ENCODE measurements around the gene TMEM240. TPM values are rescaled to one million over a fixed set of nuclear protein-coding genes. Genes with fewer than 3 reads are reported as not detected.

Gene TMEM240
- total and polyA plus RNA-seq, 2 of the 8 experiments (the other 6 are each of a cell fraction or from before 2014, with no cell fraction given) = 3.6 to 5.7 TPM

DNA sequence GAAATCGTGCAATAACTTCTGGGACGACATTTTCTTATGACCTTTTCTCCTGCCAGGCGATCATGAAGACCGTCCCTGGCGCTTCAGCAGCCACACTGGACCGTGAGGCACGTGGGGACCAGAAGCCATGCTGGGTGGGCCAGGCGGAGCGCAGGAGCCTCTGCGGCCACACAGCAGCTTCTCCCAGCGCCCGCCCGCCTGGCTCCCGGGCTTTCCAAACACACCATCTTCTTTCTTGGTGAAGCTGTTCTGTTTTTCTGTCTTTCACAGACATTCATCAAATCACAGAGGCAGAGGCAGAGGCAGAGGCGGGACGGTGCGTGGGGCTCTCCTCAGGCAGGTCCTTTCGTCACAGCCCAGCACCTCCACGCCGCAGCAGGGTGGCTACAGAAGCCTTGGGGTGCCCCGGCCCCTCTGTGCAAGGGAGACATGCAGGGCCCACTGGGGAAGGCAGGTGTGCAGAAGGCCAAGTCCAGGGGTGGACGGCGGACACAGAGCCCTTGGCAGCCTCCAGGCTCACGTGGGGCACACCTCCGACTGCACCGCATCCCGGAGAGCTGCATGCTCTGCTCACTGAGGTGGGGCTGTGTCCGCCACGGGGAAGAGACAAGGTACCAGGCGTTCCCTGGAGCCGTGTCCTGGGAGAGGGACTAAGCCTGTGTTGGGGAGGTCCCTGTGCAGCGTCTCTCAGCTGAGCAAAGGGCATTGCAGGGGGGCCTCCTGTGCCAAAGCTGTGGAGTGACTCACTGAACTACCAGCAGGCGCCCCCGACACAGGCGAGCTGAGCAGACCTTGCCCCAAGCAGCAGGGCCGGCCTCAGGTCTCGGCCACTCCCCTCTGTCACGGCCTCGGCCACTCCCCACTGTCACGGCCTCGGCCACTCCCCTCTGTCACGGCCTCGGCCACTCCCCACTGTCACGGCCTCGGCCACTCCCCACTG is 2.6 kb upstream of the TMEM240 start:
- H2BK20ac ChIP-seq (ENCODE audit: low read length) = no peak overlapping the region
- H2BK5ac ChIP-seq (ENCODE audit: low read depth, low read length) = no peak overlapping the region
- no peaks in the 10 kb centered on the region for H3K9me3 ChIP-seq (ENCODE audit: insufficient read depth in 2 of 2, low read depth in 1 of 2, low read length in 1 of 2)
- H3K79me1 ChIP-seq (ENCODE audit: low read depth, low read length) = peaks cover 7% of the 10 kb centered on the region
- POLR2A ChIA-PET (ENCODE audit: partially characterized antibody) = interaction anchor here (0.7 to 23.0 kb wide), 3 partner anchors 8 to 144 kb away, joined by 3 to 367 read pairs (median 5); partner anchors contain the start of gene CCNL2
- no peak overlapping the region for H4K91ac ChIP-seq (replicated peaks; ENCODE audit: insufficient read length, low read length)
- no peak overlapping the region for H2AK5ac ChIP-seq (ENCODE audit: low read depth, low read length)
- no peak overlapping the region for H2AFZ ChIP-seq (ENCODE audit: low read length)
- no peak overlapping the region for H3K27ac ChIP-seq (ENCODE audit: low read depth, low read length)
- H3K18ac ChIP-seq (ENCODE audit: extremely low read depth, low read length) = no peak overlapping the region
- FAIRE-seq = no peak
- DNase-seq (ENCODE audit: low read depth in 1 of 2, low spot score in 2 of 2) = no peak
- H4K8ac ChIP-seq (ENCODE audit: extremely low read depth, insufficient read depth, low read length) = no peak overlapping the region
- WGBS, 2 experiments (ENCODE audit: extremely low coverage in 1 of 2, insufficient coverage in 1 of 2, insufficient read length in 1 of 2, insufficient replicate concordance in 2 of 2, low coverage in 1 of 2, low lambda C conversion rate in 2 of 2, missing lambda C conversion rate in 1 of 2) = 92% methylated on average over 43 of the region's 45 CpGs; no CpG with 5 or more reads in 1 of the 2 experiments
- no peak overlapping the region for H3K4ac ChIP-seq (replicated peaks; ENCODE audit: insufficient read length, low read depth, low read length)
- peaks cover 0 to 5% (median 2%) of the 10 kb centered on the region in 4 experiments; a peak in 3 of 7 replicates for H3K4me1 ChIP-seq (replicated peaks in 1 of 4; ENCODE audit: control insufficient read depth in 3 of 4, insufficient read depth in 4 of 4, low read length in 3 of 4)
- H2BK15ac ChIP-seq (ENCODE audit: low read length) = no peak overlapping the region
- no peak overlapping the region for H3K23ac ChIP-seq (ENCODE audit: insufficient read length)
- no peak overlapping the region for H2BK120ac ChIP-seq (replicated peaks; ENCODE audit: low read depth, low read length)
- peaks cover 9 to 21% of the 10 kb centered on the region in 2 experiments for H4K20me1 ChIP-seq (replicated peaks in 1 of 2; ENCODE audit: control insufficient read depth in 1 of 2, insufficient read depth in 2 of 2, low read length in 2 of 2)
- peaks cover 2 to 18% (median 11%) of the 10 kb centered on the region in 4 experiments; a peak in 5 of 8 replicates for H3K36me3 ChIP-seq (ENCODE audit: control insufficient read depth in 2 of 4, insufficient read depth in 4 of 4, low read length in 3 of 4)
- no peak overlapping the region for H2BK12ac ChIP-seq (ENCODE audit: low read depth, low read length)
- no peak overlapping the region for H4K5ac ChIP-seq (ENCODE audit: insufficient read length, low read depth, low read length)
- H3K4me3 ChIP-seq (ENCODE audit: extremely low read depth in 1 of 4, insufficient read depth in 2 of 4, low read depth in 3 of 4, low read length in 4 of 4) = no peak overlapping the region
- no peak overlapping the region for H3K56ac ChIP-seq (replicated peaks; ENCODE audit: insufficient read length, low read depth, low read length)
- H3K4me2 ChIP-seq (ENCODE audit: insufficient read depth in 1 of 2, low read depth in 2 of 2, low read length in 2 of 2) = no peak overlapping the region
- CTCF ChIA-PET (ENCODE audit: partially characterized antibody) = interaction anchor here (1.2 to 2.1 kb wide), 2 partner anchors 8 to 254 kb away, joined by 3 to 8 read pairs; no protein-coding TSS in a partner anchor
- H3K9ac ChIP-seq (replicated peaks in 1 of 4; ENCODE audit: extremely low read depth in 1 of 4, low read depth in 3 of 4, low read length in 3 of 4) = no peak overlapping the region
- no peak overlapping the region for H3K14ac ChIP-seq (ENCODE audit: insufficient read length)
- no peaks in the 10 kb centered on the region for H3K27me3 ChIP-seq (replicated peaks in 1 of 4; ENCODE audit: control insufficient read depth in 3 of 4, extremely low read depth in 1 of 4, insufficient read depth in 3 of 4, low read length in 3 of 4)
- H3K23me2 ChIP-seq (ENCODE audit: low read depth, low read length) = peaks cover 10% of the 10 kb centered on the region; the same call in 1 of the 2 replicates
- peaks cover 0 to 2% of the 10 kb centered on the region in 2 experiments; a peak in 1 of 4 replicates for H3K79me2 ChIP-seq (ENCODE audit: control insufficient read depth in 1 of 2, insufficient read depth in 2 of 2, low read length in 2 of 2)
- TF ChIP-seq, protein P1, sequence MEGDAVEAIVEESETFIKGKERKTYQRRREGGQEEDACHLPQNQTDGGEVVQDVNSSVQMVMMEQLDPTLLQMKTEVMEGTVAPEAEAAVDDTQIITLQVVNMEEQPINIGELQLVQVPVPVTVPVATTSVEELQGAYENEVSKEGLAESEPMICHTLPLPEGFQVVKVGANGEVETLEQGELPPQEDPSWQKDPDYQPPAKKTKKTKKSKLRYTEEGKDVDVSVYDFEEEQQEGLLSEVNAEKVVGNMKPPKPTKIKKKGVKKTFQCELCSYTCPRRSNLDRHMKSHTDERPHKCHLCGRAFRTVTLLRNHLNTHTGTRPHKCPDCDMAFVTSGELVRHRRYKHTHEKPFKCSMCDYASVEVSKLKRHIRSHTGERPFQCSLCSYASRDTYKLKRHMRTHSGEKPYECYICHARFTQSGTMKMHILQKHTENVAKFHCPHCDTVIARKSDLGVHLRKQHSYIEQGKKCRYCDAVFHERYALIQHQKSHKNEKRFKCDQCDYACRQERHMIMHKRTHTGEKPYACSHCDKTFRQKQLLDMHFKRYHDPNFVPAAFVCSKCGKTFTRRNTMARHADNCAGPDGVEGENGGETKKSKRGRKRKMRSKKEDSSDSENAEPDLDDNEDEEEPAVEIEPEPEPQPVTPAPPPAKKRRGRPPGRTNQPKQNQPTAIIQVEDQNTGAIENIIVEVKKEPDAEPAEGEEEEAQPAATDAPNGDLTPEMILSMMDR (IDR thresholded peaks at IDR 0.05; ENCODE audit: control extremely low read depth in 1 of 3, insufficient read depth in 1 of 3, low read depth in 1 of 3, low read length in 3 of 3) = no peak
- TF ChIP-seq TAF7 (optimal IDR thresholded peaks at IDR 0.05; ENCODE audit: borderline replicate concordance, low read depth, low read length) (no peak), CEBPB (IDR thresholded peaks at IDR 0.05; ENCODE audit: low read depth, low read length) (no peak), GTF2F1 (IDR thresholded peaks at IDR 0.05; ENCODE audit: borderline replicate concordance, low read depth, low read length) (no peak), EGR1 (IDR thresholded peaks at IDR 0.05; ENCODE audit: borderline replicate concordance, low read depth, low read length) (peak; percentile 62; the same call in 1 of the 2 replicates), ATF2 (IDR thresholded peaks at IDR 0.05; ENCODE audit: low read length) (no peak)
